Psoas muscle (tissue), 8 donors: ENCODE results near the gene AHNAK2. TPM values are rescaled to one million over a fixed set of nuclear protein-coding genes. Genes with fewer than 3 reads are reported as not detected.

Experiments used
- ATAC-seq, 4 donors: fragments of 200-7000 bp; cut with Tn5 transposase; one replicate each; pipeline ENCODE4 v1.9.1; 2020; ENCODE audit warnings: moderate library complexity in 3 of 4, mild to moderate bottlenecking in 2 of 4
- DNase-seq, 2 donors: peaks; one replicate each; pipeline ENCODE4 v3.0.0-alpha.2; 2020
- H3K27ac ChIP-seq: fragments of 200-600 bp; one replicate; pipeline ENCODE4 v1.8.0; 2022
- H3K27me3 ChIP-seq, 3 donors: fragments of 200-600 bp in 1 of 3; one replicate each; pipeline versions ENCODE4 v1.6.1 to v1.8.0; 2013 to 2022; ENCODE audit warnings: low read length in 2 of 3, mild to moderate bottlenecking in 2 of 3, moderate library complexity in 1 of 3; ENCODE audit not compliant: insufficient read depth in 3 of 3
- H3K36me3 ChIP-seq, 2 donors: fragments of 200-600 bp in 1 of 2; one replicate each; pipeline versions ENCODE4 v1.6.1 to v1.8.0; 2013 to 2022; ENCODE audit warnings: low read depth in 1 of 2, mild to moderate bottlenecking in 1 of 2, moderate library complexity in 1 of 2; ENCODE audit not compliant: insufficient read depth in 1 of 2
- H3K4me1 ChIP-seq: fragments of 200-600 bp; one replicate; pipeline ENCODE4 v1.8.0; 2022
- H3K4me3 ChIP-seq: fragments of 200-600 bp; one replicate; pipeline ENCODE4 v1.8.0; 2022; ENCODE audit warnings: mild to moderate bottlenecking
- H3K9me3 ChIP-seq: fragments of 200-600 bp; one replicate; pipeline ENCODE4 v1.8.0; 2022
- WGBS, 3 donors: extraction: QIAGEN DNeasy Blood & Tissue Kit; methylation state at CpG; one replicate each; pipeline versions ENCODE4 v1.1.6 to v1.1.7; 2013; 5-methylcytosine and 5-hydroxymethylcytosine counted together
- intact Hi-C, 2 donors: fragments of 100-400 bp; cut with DNase I; formaldehyde crosslinking; loops; one replicate each; pipeline versions ENCODE4 v1.11.0 to v1.14.2; 2022
- polyA plus RNA-seq, 3 donors: library from polyadenylated mRNA; stranded (reverse); fragments of 200-250 nt; gene quantifications; one replicate each; pipeline ENCODE4 v1.2.3, GENCODE V29; 2013
- total RNA-seq, 4 donors: library from RNA; stranded (reverse); fragmentation: NEBNext Ultra II Directional in 2 of 4; extraction: Animal tissue kit (Norgen Biotek cat#: 25700) in 2 of 4; gene quantifications; one replicate each; pipeline versions ENCODE4 v1.2.1 to v1.2.4, GENCODE V29; 2021 to 2023
- TF ChIP-seq, protein P1 (sequence below): fragments of 200-600 bp; IDR thresholded peaks from one replicate; pipeline ENCODE4 v1.8.0; 2022; ENCODE audit warnings: antibody characterized with exemption
- donor health status: healthy with polysubstance abuse.
- donor health status: DM: no; HTN: no; CAD: no; lungs with moderate emphysema.
- donor health status: Bipolar disorder and iron deficiency.
- donor health status: healthy.
- donor health status: DM: yes; HTN: yes; CAD: no.
- donor health status: DM: no; HTN: no; CAD: no.
- donor health status: DM: no; HTN: no; CAD: no.
- donor health status: DM: yes; HTN: yes; CAD: no.

The AHNAK2 gene
- total and polyA plus RNA-seq, 7 donors: 0.69 to 4.7 (median 2.0) TPM

DNA sequence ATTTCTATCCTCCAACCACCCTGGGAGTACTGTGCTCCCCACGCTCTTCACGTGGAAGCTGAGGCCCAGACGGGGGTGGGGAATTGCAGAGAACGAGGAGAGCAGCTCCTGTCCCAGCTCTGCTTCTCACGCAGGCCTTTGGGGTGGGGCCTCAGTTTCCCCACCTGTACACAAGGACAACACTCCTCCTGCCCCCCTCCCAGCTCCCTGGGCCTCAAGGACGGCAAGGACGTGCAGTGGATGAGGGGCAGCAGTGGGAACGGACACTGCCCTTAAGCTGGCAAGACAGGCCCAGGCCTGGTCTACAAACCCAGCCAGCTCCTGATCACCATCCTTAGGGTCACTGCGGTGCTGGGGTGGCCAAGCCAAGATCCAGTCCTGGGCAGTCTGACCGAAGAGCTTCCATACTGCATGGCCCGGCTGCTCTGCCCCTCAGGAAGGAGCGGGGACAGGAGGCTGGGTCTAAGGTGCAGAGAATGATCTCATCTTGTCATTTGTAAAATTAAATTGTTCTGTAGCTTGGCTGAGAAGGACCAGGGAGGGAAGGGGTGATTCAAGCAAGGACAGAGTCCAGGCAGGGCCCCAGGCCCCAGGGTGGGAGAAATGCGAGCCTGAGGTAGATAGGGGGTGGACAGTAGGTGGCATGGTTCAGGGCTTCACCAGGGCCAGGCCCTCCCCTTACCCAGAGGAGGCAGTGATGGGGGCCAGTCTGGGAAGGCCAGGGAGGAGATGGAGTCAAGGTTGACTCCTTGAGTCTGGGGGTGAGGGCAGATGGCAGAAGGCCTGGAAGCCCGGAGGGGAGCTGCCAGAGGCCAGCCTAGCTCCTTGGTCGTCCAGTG, 6.1 kb upstream of the AHNAK2 start:
- ATAC-seq (no peak), DNase-seq (peak in 1 of 2 donors; percentile 46)
- no peaks in the 10 kb centered on the region for H3K27me3 ChIP-seq
- peaks cover 17% of the 10 kb centered on the region for H3K4me1 ChIP-seq
- TF ChIP-seq, protein P1, sequence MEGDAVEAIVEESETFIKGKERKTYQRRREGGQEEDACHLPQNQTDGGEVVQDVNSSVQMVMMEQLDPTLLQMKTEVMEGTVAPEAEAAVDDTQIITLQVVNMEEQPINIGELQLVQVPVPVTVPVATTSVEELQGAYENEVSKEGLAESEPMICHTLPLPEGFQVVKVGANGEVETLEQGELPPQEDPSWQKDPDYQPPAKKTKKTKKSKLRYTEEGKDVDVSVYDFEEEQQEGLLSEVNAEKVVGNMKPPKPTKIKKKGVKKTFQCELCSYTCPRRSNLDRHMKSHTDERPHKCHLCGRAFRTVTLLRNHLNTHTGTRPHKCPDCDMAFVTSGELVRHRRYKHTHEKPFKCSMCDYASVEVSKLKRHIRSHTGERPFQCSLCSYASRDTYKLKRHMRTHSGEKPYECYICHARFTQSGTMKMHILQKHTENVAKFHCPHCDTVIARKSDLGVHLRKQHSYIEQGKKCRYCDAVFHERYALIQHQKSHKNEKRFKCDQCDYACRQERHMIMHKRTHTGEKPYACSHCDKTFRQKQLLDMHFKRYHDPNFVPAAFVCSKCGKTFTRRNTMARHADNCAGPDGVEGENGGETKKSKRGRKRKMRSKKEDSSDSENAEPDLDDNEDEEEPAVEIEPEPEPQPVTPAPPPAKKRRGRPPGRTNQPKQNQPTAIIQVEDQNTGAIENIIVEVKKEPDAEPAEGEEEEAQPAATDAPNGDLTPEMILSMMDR: no peak
- H3K4me3 ChIP-seq: no peak overlapping the region
- intact Hi-C loops: no loop called here
- no peaks in the 10 kb centered on the region for H3K36me3 ChIP-seq
- 89 to 92% (median 91%) methylated on average over 15 of the region's 15 CpGs for WGBS, 3 donors
- H3K9me3 ChIP-seq: no peaks in the 10 kb centered on the region
- H3K27ac ChIP-seq: no peak overlapping the region

GRCh38 chr14:104983231-104983721, 5.1 kb upstream of the AHNAK2 start:
- H3K27me3 ChIP-seq: no peaks in the 10 kb centered on the region
- 74 to 76% (median 75%) methylated on average over 10 to 12 of the region's 12 CpGs for WGBS, 3 donors
- H3K36me3 ChIP-seq: no peaks in the 10 kb centered on the region
- TF ChIP-seq, protein P1: no peak
- peaks cover 17% of the 10 kb centered on the region for H3K4me1 ChIP-seq
- no peak for ATAC-seq
- H3K9me3 ChIP-seq: no peaks in the 10 kb centered on the region
- intact Hi-C loops: no loop called here
- no peak overlapping the region for H3K27ac ChIP-seq
- no peak for DNase-seq
- H3K4me3 ChIP-seq: no peak overlapping the region

GRCh38 chr14:104982548-104983230, 4.5 kb upstream of the AHNAK2 start:
- intact Hi-C loops: no loop called here
- no peak overlapping the region for H3K27ac ChIP-seq
- H3K36me3 ChIP-seq: no peaks in the 10 kb centered on the region
- WGBS, 3 donors: 75 to 81% (median 77%) methylated on average over 9 to 10 of the region's 10 CpGs
- DNase-seq (no peak), ATAC-seq (no peak)
- H3K4me1 ChIP-seq: peaks cover 18% of the 10 kb centered on the region
- TF ChIP-seq, protein P1: no peak
- no peak overlapping the region for H3K4me3 ChIP-seq
- H3K27me3 ChIP-seq: no peaks in the 10 kb centered on the region
- no peaks in the 10 kb centered on the region for H3K9me3 ChIP-seq

DNA sequence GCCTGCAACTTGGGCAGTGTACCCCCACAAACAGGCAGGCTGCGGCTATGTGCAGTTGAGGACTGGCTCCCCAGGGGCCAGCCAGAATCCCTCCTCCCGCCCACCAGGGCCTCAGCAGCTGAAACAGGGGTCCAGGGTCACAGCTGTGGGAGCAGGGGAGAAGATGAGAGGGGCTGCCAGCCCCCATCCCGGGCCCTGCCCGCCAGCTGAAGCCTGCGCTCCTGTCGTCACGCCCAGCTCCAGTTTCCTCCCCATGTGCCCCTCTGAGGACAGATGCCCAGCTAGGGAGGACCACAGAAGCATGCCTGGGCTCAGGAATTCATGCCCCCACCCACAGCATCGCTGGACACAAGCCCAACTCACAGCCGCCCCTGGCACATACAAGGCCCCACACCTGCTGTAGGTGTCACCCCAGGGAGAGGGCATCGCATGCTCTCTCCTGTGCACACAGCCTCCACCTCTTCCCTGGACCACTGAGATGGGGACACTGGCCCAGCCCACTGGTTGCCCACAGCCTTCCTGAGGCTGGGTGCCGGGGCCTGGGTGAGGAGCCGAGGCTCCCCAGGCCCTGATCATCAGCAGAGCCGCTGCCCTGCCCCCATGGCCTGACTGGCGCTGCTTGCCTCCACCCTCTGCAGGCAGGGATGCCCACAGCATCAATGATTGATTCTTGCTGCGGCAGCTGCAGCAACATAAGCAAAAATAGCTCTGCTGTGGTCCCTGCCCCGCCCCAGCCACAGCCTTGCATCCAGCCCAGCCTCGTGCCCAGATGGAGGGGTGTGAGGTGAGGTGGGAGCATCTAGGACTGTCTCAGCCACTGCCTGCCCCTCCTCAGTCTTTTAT, 3.7 kb upstream of the AHNAK2 start:
- H3K27me3 ChIP-seq: peaks cover 0 to under 1% (median 0%) of the 10 kb centered on the region in 3 donors
- peaks cover 26% of the 10 kb centered on the region for H3K4me1 ChIP-seq
- no peak overlapping the region for H3K4me3 ChIP-seq
- TF ChIP-seq, protein P1: no peak
- 63 to 70% (median 68%) methylated on average over 16 to 17 of the region's 17 CpGs for WGBS, 3 donors
- no peaks in the 10 kb centered on the region for H3K36me3 ChIP-seq
- DNase-seq: no peak
- no peaks in the 10 kb centered on the region for H3K9me3 ChIP-seq
- no peak for ATAC-seq
- no peak overlapping the region for H3K27ac ChIP-seq
- intact Hi-C loops: loop anchor here in 1 of 2 donors (2.0 kb wide), 1 partner anchor 39 kb away; the partner anchor contains the start of gene CDCA4
